Measurements from ENCODE around the gene LTBP1.

The LTBP1 gene

DNA sequence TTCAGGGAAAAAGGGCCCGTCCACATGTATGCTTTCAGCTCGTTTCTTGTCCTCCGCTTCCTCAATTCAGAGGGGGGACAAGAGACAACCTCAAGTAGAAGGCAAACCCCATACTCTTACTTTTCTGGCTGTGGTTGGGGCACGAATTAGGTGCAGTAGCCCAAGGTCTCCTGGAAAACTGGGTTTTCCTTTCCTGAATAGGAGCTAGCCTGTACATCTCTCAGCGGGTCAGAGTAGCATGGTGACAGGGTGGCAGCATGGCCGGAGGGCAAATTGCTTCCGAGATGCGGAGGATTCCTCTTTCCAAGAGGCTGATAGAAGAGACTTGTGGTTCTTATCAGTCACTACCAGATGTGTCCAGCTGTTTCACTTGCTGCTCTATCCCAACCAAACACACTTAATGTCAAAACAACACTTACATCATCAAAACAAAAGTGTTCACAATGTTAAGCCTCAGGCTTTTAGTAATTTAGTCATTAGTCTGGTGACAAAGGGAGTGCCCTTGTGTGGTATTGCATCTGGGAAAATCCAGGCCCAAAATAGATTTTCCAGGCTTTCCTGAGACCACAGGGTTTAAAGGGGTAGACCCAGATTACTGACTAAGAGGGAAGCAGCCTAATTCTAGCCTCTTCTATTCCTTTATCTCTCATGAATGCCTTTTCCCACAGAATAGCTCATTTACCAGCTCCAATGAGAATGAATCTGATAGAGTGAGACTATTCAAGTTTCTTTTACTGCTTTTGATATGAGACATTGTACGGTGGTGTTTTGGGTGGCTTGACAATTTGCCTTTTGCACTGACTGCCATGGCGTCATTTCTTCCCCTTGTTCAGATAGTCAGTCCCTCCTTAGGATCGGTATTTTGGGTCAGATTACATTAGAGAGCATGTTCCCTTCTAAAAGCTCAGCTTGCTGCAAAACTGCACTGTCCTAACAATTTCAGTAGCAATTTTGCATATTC is 162.0 kb downstream of the LTBP1 start:
- no peak for DNase-seq (ENCODE audit: low read depth in 2 of 2, low spot score in 1 of 2)

- DNase-seq (ENCODE audit: low read depth in 2 of 2, low spot score in 1 of 2), result no peak
Measured at GRCh38 chr2:33110461-33110860, 163.7 kb downstream of the LTBP1 start.

- DNase-seq (ENCODE audit: low read depth in 2 of 2, low spot score in 1 of 2), result no peak
Measured at GRCh38 chr2:33111002-33111446, 164.3 kb downstream of the LTBP1 start.

- no peak for DNase-seq (ENCODE audit: low read depth in 2 of 2, low spot score in 1 of 2)
Measured at GRCh38 chr2:33115196-33115595, 168.4 kb downstream of the LTBP1 start.

GRCh38 chr2:33115728-33116127 is 169.0 kb downstream of the LTBP1 start:
- no peak for DNase-seq (ENCODE audit: low read depth in 2 of 2, low spot score in 1 of 2)

DNA sequence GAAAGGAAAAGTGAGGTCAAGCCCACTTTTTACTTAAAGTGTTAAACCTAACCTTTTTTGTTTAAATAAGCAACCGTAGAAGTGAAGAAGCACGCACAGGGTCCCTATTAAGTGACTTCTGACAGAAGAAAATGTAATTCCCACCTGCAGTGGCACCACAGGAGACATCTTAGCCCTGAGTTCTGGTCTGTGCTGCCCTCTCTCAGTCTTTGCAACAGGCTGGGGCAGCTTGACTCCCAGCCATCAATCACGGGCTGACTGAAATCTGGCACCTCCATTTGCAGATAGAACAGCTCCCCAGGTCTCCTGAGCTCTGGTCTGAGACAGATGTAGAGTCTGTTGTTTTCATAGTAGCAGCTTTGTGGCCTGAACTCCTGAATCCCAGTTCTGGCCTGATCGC is 170.0 kb downstream of the LTBP1 start:
- no peak for DNase-seq (ENCODE audit: low read depth in 2 of 2, low spot score in 1 of 2)

DNA sequence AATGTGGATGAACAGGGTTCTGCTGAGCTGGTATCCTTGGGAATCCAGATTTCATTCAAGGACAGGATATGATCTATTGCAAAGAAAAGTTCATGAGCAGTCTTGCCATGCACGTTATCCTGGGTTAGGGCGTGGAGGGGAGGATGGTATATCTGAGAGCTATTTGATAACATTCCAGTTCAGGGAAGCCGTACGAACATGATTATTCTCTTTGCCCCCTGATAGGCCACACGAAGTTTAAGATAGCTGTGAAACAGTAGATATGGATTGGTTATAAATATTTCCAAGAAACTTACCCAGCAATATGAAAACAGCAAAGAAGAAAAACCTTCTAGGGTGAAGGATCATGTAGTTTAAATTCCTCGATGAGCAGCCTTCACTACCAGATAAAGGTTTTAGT is 171.9 kb downstream of the LTBP1 start:
- no peak for DNase-seq (ENCODE audit: low read depth in 2 of 2, low spot score in 1 of 2)

DNA sequence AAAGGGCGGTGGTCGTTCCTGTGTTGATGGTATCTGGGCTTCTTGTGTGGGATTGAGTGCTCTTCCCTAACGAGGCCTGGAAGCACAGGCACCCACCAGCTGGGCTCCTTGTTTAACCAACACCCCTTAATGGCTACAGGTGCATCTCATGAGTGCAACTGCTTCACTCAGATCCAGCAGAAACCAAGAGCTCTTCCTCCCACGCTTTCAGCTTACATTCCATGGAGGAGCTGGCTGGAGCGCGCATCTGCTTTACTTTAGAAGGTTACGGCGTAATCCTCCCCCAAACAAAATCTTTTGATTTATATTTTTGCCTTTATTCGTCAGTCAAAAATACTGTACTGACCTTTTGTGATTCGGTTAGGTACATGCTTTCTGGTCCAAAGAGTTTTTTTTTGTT is 174.7 kb downstream of the LTBP1 start:
- DNase-seq (ENCODE audit: low read depth in 2 of 2, low spot score in 1 of 2), result no peak

- no peak for DNase-seq (ENCODE audit: low read depth in 2 of 2, low spot score in 1 of 2)
Measured at GRCh38 chr2:33121925-33122324, 175.2 kb downstream of the LTBP1 start.

- no peak for DNase-seq (ENCODE audit: low read depth in 2 of 2, low spot score in 1 of 2)
Measured at GRCh38 chr2:33122726-33123125, 176.0 kb downstream of the LTBP1 start.

DNA sequence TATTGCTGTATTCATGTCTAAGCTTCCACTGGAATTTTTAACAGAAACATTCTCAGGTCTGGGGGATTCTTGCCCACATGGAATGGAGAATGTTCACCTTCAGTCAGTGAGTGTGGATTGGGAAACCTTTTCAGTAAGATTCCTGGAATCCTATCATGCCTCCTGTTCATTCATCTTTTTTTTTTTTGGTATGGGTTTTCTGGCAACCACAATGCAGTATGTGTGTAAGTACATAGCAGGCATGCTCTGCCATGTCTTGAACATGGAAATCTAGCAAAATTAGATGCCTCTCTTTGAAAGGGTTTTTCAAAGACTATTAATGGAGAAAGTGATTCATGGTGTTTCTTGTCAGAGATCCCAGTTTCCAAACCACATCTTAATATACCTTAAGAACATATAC is 176.5 kb downstream of the LTBP1 start:
- DNase-seq (ENCODE audit: low read depth in 2 of 2, low spot score in 1 of 2), result no peak

DNA sequence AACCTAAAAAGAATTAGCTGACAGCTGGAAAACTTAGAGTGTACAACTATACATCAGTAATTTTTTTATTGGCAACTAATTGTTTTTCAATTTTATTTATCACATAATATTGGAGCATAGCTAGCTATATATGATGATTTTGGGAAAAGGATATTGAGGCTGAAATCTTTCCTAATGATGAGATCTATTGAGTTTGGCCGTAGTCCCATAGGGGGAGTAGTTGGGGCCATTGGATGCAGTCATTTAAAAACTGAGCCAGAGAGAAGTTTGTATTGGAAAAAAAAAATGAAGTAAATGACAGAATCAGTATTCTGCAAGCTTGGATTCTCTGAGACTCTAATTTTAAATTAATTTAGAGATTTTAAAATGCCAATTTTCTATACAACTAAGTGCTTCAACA is 179.8 kb downstream of the LTBP1 start:
- no peak for DNase-seq (ENCODE audit: low read depth in 2 of 2, low spot score in 1 of 2)

- DNase-seq (ENCODE audit: low read depth in 2 of 2, low spot score in 1 of 2), result no peak
Measured at GRCh38 chr2:33126958-33127357, 180.2 kb downstream of the LTBP1 start.

DNA sequence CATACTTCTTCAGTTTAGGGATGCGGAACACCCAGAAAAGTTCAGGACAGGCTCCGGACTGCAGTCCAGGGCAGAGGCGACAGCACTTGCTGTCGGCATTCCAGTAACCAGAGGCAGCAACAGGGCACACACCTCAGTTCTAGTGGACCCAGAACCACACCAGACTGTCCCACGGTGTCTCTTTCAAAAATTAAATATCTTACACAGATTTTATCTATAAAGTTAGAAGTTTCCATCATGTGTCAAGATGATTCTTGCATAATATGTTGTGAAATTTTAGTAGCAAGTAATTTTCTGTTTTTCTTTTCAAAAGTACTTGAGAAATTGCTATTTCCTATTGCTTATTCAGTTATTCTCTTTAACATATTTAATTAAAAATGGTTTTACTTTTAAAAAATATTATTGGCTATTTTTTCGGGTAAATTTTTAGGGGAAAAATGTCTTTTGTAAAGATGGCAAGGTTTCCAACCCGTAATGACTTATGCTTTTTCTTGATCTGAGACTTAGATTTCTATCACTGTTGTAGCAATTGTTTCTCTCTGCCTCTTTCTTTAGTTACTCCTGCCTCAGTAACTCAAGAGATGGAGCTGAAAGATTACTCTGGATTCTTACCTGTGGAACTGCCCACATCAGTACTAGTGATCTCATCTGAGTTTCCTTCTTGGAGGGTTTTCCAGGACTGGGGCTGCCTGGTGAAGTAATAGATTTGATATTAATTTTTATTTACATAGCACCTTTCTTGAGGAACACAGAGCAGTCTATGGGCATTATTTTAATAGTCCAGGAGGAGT is 182.7 kb downstream of the LTBP1 start:
- no peak for DNase-seq (ENCODE audit: low read depth in 2 of 2, low spot score in 1 of 2)

- no peak for DNase-seq (ENCODE audit: low read depth in 2 of 2, low spot score in 1 of 2)
Measured at GRCh38 chr2:33130054-33130447, 183.3 kb downstream of the LTBP1 start.

DNA sequence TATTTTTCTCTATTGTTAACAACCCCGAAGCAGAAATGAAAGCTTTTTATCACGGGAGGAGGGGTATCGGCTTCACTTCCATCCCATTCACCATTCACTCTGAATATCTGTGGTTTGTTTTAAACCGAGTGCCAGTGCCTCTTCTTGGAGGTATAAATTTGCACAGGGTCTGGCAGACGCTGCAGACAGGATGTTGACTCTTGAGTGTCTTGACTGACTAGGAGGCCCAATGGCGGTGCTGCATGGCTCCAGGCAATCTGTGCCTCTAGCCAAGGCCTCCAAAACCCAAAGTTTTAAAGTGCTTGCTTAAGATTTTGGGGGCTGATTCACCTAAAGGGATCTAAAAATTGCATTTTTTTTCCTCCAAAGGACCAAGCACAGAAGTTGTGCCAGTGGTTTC is 183.8 kb downstream of the LTBP1 start:
- no peak for DNase-seq (ENCODE audit: low read depth in 2 of 2, low spot score in 1 of 2)

GRCh38 chr2:33131111-33131510 is 184.4 kb downstream of the LTBP1 start:
- no peak for DNase-seq (ENCODE audit: low read depth in 2 of 2, low spot score in 1 of 2)

DNA sequence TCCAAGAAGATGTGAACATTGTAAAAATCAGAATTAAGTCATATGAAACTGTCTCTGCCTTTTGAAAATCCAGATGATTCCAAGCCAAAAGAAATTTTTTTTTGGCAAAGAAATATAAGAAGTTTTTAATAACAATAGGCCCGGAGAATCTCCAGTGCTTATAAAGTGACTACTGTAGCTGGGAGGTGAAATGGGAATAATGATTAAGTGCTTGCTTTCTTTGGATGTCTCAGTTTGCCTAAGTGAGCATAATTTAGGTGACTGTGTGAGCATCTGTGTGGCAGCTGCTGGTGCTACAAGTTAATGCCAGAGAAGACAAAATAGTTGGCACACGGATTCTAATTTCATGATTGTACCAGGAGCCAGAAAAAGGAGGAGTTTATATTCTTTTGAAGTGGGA is 185.0 kb downstream of the LTBP1 start:
- no peak for DNase-seq (ENCODE audit: low read depth in 2 of 2, low spot score in 1 of 2)

- no peak for DNase-seq (ENCODE audit: low read depth in 2 of 2, low spot score in 1 of 2)
Measured at GRCh38 chr2:33133454-33133952, 186.8 kb downstream of the LTBP1 start.

DNA sequence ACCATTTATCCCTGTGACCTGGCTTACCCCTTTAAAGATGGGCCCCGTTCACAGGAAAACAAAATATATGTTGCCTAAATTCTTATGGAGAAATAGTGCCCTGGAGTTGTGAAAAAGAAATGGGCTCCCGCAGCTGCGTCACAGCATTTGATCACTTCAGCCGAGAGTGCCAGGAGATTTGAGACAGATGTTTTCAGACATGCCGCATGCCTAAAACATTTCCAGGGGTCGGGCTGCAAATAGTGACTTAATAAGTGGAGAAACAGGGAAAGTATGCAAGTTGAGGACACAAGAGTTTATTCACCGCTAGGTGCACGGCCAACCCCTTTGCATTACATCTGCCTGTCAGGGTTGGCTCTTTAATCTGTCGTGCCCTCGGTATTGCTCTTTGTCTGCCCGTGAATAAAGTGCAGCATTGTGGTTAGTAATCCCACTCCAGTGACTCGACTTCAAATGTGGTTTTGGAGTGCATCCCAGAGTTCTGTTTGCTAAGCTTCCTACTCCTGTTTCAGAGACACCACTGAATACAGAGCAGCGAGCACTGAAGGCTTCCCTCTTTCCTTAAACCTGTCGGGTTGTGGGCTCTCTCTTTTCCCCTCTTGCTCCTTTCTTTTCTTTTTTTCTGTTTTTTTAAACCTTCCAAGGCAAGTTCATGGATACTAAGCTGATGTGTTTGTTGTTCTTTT is 187.5 kb downstream of the LTBP1 start:
- DNase-seq (ENCODE audit: low read depth in 2 of 2, low spot score in 1 of 2), result no peak

DNA sequence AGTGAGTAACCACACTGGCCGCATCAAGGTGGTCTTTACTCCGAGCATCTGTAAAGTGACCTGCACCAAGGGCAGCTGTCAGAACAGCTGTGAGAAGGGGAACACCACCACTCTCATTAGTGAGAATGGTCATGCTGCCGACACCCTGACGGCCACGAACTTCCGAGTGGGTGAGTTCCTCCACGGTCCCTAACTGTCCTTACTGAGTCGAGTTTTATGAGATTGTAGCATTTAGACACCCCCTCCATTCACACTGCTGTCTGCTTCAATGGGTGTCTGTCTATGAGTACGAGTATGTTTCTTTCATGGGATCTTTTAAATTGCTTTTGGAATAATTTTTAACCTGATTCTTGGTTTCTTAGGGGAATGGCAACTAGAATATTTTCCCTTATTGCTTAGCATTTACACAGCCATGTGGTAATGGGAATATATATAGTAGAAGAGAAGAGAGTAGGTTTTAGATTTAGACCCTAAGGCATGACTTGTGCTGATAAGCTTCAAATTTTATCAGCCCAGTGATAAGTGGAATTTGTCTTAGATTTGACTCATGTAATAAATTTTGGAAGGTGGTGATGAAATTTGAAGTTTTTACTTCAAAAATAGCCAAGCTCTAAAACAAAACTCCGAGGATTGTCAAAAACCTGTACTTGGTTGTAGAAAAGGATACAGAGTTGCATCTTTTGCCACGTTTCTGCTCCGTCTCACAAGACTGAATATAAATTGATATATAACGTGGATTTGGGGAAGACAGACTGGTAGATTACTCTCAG is 188.2 kb downstream of the LTBP1 start:
- DNase-seq (ENCODE audit: low read depth in 2 of 2, low spot score in 1 of 2), result no peak
